ENCODE data around the gene CELSR1. TPM values are rescaled to one million over a fixed set of nuclear protein-coding genes. Genes with fewer than 3 reads are reported as not detected.
A peak's percentile ranks its signal among the peaks of the same experiment; 100 is the strongest.

Gene CELSR1
- total RNA-seq, 2 donors from 2014 or later, result 24.4 to 34.1 TPM

GRCh38 chr22:46442217-46442853 lies 95.1 kb downstream of the CELSR1 start:
- Mint-ChIP-seq H3K36me3 (ENCODE audit: low read depth) (peaks cover 5% of the 10 kb centered on the region), H3K27me3 (ENCODE audit: insufficient read depth) (no peaks in the 10 kb centered on the region), H3K4me3 (no peak overlapping the region), H3K4me1 (peaks cover 13% of the 10 kb centered on the region), H3K27ac (no peak overlapping the region), H3K9me3 (no peaks in the 10 kb centered on the region)
- Histone ChIP-seq H3K9me3 (ENCODE audit: control insufficient read depth, low read length) (no peaks in the 10 kb centered on the region), H3K27ac (ENCODE audit: low read depth, low read length) (no peak overlapping the region), H3K4me1 (ENCODE audit: control insufficient read depth, insufficient read depth, low read length) (no peaks in the 10 kb centered on the region), H3K4me3 (ENCODE audit: low read length) (no peak overlapping the region), H3K36me3 (ENCODE audit: control insufficient read depth, insufficient read depth, low read length) (no peaks in the 10 kb centered on the region), H3K27me3 (ENCODE audit: control insufficient read depth, insufficient read depth, low read length, poor library complexity, severe bottlenecking) (no peaks in the 10 kb centered on the region), H3K9ac (ENCODE audit: extremely low read depth, low read length, poor library complexity, severe bottlenecking) (no peak overlapping the region)
- 90 to 91% methylated on average over 7 to 14 of the region's 14 CpGs for WGBS, 2 experiments (ENCODE audit: insufficient coverage in 1 of 2, insufficient read length in 1 of 2)
- no peak for TF ChIP-seq CTCF (conservative IDR thresholded peaks at IDR 0.05)
- peak; percentile 29 for DNase-seq

- no peak overlapping the region for H3K4me3 Mint-ChIP-seq
- no peak overlapping the region for H3K9ac ChIP-seq (ENCODE audit: extremely low read depth, low read length, poor library complexity, severe bottlenecking)
- peak overlapping the region; percentile 61 for H3K27ac Mint-ChIP-seq
- no peaks in the 10 kb centered on the region for H3K27me3 Mint-ChIP-seq (ENCODE audit: insufficient read depth)
- no peak overlapping the region for H3K4me3 ChIP-seq (ENCODE audit: low read length)
- H3K9me3 Mint-ChIP-seq, result no peaks in the 10 kb centered on the region
- H3K9me3 ChIP-seq (ENCODE audit: control insufficient read depth, low read length), result no peaks in the 10 kb centered on the region
- no peaks in the 10 kb centered on the region for H3K27me3 ChIP-seq (ENCODE audit: control insufficient read depth, insufficient read depth, low read length, poor library complexity, severe bottlenecking)
- TF ChIP-seq CTCF (conservative IDR thresholded peaks at IDR 0.05), result no peak
- no peak for DNase-seq
- no peaks in the 10 kb centered on the region for H3K4me1 ChIP-seq (ENCODE audit: control insufficient read depth, insufficient read depth, low read length)
- H3K27ac ChIP-seq (ENCODE audit: low read depth, low read length), result no peak overlapping the region
- peaks cover 8% of the 10 kb centered on the region for H3K36me3 ChIP-seq (ENCODE audit: control insufficient read depth, insufficient read depth, low read length)
- H3K4me1 Mint-ChIP-seq, result peaks cover 10% of the 10 kb centered on the region
- WGBS, 2 experiments (ENCODE audit: insufficient coverage in 1 of 2, insufficient read length in 1 of 2), result 93 to 96% methylated on average over 9 to 24 of the region's 24 CpGs
- H3K36me3 Mint-ChIP-seq (ENCODE audit: low read depth), result peaks cover 18% of the 10 kb centered on the region
Observed at GRCh38 chr22:46439576-46440465, 97.6 kb downstream of the CELSR1 start.

GRCh38 chr22:46439111-46439510 lies 98.3 kb downstream of the CELSR1 start:
- 90 to 93% methylated on average over 23 to 25 of the region's 25 CpGs for WGBS, 2 experiments (ENCODE audit: insufficient coverage in 1 of 2, insufficient read length in 1 of 2)
- Histone ChIP-seq H3K4me3 (ENCODE audit: low read length) (no peak overlapping the region), H3K9me3 (ENCODE audit: control insufficient read depth, low read length) (no peaks in the 10 kb centered on the region), H3K27me3 (ENCODE audit: control insufficient read depth, insufficient read depth, low read length, poor library complexity, severe bottlenecking) (no peaks in the 10 kb centered on the region), H3K36me3 (ENCODE audit: control insufficient read depth, insufficient read depth, low read length) (peaks cover 8% of the 10 kb centered on the region), H3K27ac (ENCODE audit: low read depth, low read length) (no peak overlapping the region), H3K4me1 (ENCODE audit: control insufficient read depth, insufficient read depth, low read length) (no peaks in the 10 kb centered on the region), H3K9ac (ENCODE audit: extremely low read depth, low read length, poor library complexity, severe bottlenecking) (no peak overlapping the region)
- H3K36me3 Mint-ChIP-seq (ENCODE audit: low read depth), result peaks cover 18% of the 10 kb centered on the region
- no peaks in the 10 kb centered on the region for H3K9me3 Mint-ChIP-seq
- DNase-seq, result no peak
- H3K4me3 Mint-ChIP-seq, result no peak overlapping the region
- H3K4me1 Mint-ChIP-seq, result peaks cover 6% of the 10 kb centered on the region
- H3K27ac Mint-ChIP-seq, result no peak overlapping the region
- no peak for TF ChIP-seq CTCF (conservative IDR thresholded peaks at IDR 0.05)
- H3K27me3 Mint-ChIP-seq (ENCODE audit: insufficient read depth), result no peaks in the 10 kb centered on the region
